Mucosa of rectum (tissue), 2 donors: ENCODE measurements around the gene UBXN6.

Source experiments
- H3K27ac ChIP-seq, 2 donors: one replicate each; pipeline ENCODE4 v1.7.0; 2013; ENCODE audit warnings: inconsistent platforms in 2 of 2, low read depth in 2 of 2, low read length in 2 of 2
- H3K27me3 ChIP-seq, 2 donors: one replicate each; pipeline ENCODE4 v1.7.0; 2013; ENCODE audit warnings: low read length in 2 of 2; ENCODE audit not compliant: control insufficient read depth in 2 of 2, insufficient read depth in 2 of 2
- H3K36me3 ChIP-seq, 2 donors: one replicate each; pipeline ENCODE4 v1.7.0; 2013; ENCODE audit warnings: low read length in 2 of 2; ENCODE audit not compliant: control insufficient read depth in 2 of 2, insufficient read depth in 2 of 2
- H3K4me1 ChIP-seq, 2 donors: one replicate each; pipeline ENCODE4 v1.7.0; 2013; ENCODE audit warnings: low read length in 2 of 2, mild to moderate bottlenecking in 1 of 2; ENCODE audit not compliant: control insufficient read depth in 2 of 2, insufficient read depth in 2 of 2
- H3K4me3 ChIP-seq, 2 donors: one replicate each; pipeline ENCODE4 v1.7.0; 2013; ENCODE audit warnings: low read length in 2 of 2
- H3K9ac ChIP-seq, 2 donors: one replicate each; pipeline ENCODE4 v1.7.0; 2013; ENCODE audit warnings: low read length in 2 of 2, low read depth in 1 of 2, mild to moderate bottlenecking in 1 of 2
- H3K9me3 ChIP-seq, 2 donors: one replicate each; pipeline ENCODE4 v1.7.0; 2013; ENCODE audit warnings: low read length in 2 of 2; ENCODE audit not compliant: control insufficient read depth in 2 of 2
- donor health status: healthy.
- donor health status: Normal muscosa, but diverticular disease.

The UBXN6 gene, protein sequence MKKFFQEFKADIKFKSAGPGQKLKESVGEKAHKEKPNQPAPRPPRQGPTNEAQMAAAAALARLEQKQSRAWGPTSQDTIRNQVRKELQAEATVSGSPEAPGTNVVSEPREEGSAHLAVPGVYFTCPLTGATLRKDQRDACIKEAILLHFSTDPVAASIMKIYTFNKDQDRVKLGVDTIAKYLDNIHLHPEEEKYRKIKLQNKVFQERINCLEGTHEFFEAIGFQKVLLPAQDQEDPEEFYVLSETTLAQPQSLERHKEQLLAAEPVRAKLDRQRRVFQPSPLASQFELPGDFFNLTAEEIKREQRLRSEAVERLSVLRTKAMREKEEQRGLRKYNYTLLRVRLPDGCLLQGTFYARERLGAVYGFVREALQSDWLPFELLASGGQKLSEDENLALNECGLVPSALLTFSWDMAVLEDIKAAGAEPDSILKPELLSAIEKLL

DNA sequence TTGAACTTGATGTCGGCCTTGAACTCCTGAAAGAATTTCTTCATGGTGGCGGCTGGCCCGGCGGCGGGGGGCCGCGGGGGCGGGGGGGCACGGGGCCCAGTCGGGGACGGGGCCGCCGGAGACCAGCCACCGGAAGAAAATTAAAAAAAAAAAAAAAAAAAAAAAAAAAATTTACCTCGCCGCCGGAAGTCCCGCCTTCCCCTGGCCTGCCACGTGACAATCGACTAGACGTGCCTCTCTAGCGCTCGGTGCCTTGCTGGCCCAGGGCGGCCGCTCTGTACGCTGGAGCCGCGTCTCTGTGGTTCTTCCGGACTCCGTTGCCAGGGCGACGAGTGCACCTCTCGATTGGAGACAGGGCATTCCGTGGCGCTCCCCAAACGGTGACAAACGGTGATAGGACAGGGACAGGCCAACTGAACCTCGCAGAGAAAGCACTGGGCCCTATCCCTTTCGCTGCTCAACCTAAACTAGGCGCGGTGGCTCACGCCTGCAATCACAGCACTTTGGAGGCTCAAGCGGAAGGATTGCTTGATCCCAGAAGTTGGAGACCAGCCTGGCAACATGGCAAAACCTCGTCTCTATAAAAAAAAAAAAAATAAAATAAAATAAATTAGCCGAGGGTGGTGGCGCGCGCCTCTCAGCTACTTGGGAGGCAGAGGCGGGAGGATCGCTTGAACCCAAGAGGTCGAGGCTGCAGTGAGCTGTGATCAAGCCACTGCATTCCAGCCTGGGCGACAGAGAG, at the start of gene UBXN6:
TSS of gene UBXN6 (minus strand) at position 141 of the 742 bp plus-strand sequence. CDS start at position 44, 97 bp downstream.
- Histone ChIP-seq H3K9me3 (no peaks in the 10 kb centered on the region), H3K9ac (peak within 1 kb of the TSS; percentile 64 to 66), H3K4me3 (peak within 1 kb of the TSS; percentile 83 to 90), H3K27ac (peak within 1 kb of the TSS; percentile 63 to 80), H3K4me1 (peaks cover 12 to 13% of the 10 kb centered on the region in 2 donors), H3K36me3 (peaks cover 13 to 15% of the 10 kb centered on the region in 2 donors), H3K27me3 (no peaks in the 10 kb centered on the region)

DNA sequence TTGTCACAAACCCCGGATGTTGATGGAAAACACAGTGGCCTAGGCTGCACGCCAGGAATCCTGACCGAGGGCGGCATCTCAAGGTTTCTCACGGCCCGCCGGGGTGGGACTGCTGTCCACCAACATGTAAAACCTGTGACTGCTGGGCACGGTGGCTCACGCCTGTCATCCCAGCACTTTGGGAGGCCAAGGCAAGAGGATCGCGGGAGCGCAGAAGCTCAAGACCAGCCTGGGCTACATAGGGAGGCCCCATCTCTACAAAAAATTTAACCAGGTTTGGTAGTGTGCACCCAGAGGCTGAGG, 49.5 kb upstream of the UBXN6 start:
- no peak overlapping the region for H3K9ac ChIP-seq
- H3K4me1 ChIP-seq = no peaks in the 10 kb centered on the region
- H3K27me3 ChIP-seq = no peaks in the 10 kb centered on the region
- H3K27ac ChIP-seq = no peak overlapping the region
- H3K4me3 ChIP-seq = no peak overlapping the region
- peaks cover 10 to 12% of the 10 kb centered on the region in 2 donors for H3K36me3 ChIP-seq
- H3K9me3 ChIP-seq = no peaks in the 10 kb centered on the region

DNA sequence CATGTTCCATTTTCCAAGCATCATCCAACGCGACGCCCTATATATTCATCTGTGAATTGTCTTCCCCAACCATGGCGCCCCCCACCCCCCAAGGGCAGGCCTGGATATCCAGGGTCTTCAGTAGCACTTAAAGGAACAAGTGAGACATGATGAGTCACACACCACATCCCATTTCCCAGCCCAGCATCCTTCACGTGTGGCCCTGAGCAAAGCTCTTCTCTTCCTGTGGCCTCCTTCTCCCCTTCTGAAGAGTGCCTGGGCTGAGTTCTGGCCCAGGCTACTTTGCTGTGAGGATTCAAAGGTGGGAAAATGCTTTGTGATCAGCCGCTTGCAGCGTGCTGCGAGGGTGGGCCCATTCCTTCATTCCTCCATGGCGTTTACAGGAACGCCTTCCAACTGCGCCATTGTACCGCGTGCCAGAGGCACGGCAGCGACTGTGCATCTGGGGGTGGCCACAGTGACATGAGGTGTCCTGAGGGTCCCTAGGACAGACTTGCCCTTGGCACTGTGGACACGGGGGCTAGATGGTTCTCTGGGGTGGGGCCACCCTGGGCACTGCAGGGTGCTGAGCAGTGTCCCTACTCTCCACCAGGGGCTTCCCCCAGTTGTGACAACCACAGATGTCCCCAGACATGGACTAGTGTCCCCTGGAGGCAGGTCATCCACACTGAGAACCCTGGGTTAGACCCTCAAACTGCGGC, 49.0 kb upstream of the UBXN6 start:
- no peak overlapping the region for H3K27ac ChIP-seq
- H3K4me3 ChIP-seq = no peak overlapping the region
- peaks cover 13% of the 10 kb centered on the region in 2 donors for H3K36me3 ChIP-seq
- H3K4me1 ChIP-seq = no peaks in the 10 kb centered on the region
- no peaks in the 10 kb centered on the region for H3K27me3 ChIP-seq
- H3K9ac ChIP-seq = no peak overlapping the region
- no peaks in the 10 kb centered on the region for H3K9me3 ChIP-seq

DNA sequence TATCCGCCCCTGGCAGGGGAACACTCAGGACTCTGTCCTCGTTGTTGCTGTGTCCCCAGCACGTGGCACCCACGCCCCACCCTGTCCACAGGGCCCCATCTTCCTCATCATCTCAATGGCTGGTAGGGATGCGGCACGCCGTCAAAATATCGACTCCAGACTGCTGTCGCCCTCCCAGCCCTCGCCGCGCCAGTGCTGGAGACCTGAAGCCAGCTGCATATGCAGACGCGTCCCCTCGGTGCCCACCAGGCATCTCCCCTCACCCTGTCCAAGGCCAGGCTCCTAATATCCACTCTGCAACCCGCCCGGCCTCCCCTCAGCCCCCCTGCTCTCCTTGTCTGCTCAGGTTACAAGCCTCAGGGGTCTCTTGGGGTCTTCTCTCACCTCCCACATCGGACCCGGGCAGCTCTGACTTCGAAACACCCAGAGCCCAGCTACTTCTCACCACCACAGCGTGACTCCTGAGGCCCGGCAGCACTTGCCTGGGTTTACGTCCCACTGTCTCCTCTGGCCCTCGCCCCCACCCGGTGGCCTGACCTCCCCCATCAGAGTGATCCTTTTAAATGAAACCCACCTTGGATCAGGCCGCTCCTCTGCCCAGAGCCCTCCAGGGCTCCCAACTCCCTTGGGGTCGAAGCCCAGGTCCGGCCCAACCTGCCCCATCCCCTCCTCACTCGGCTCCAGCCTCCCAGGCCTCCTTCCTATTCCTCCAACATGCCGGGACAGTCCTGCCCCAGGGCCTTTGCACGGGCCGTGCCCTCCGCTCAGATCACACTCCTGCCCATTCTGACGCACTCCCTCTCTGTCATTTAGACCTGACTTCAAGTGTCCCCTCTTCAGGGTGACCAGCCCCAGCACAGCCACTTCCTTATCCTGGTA, 48.2 kb upstream of the UBXN6 start:
- Histone ChIP-seq H3K27me3 (no peaks in the 10 kb centered on the region), H3K9me3 (no peaks in the 10 kb centered on the region), H3K36me3 (peaks cover 14 to 21% of the 10 kb centered on the region in 2 donors), H3K4me1 (no peaks in the 10 kb centered on the region), H3K27ac (no peak overlapping the region), H3K4me3 (no peak overlapping the region), H3K9ac (no peak overlapping the region)

DNA sequence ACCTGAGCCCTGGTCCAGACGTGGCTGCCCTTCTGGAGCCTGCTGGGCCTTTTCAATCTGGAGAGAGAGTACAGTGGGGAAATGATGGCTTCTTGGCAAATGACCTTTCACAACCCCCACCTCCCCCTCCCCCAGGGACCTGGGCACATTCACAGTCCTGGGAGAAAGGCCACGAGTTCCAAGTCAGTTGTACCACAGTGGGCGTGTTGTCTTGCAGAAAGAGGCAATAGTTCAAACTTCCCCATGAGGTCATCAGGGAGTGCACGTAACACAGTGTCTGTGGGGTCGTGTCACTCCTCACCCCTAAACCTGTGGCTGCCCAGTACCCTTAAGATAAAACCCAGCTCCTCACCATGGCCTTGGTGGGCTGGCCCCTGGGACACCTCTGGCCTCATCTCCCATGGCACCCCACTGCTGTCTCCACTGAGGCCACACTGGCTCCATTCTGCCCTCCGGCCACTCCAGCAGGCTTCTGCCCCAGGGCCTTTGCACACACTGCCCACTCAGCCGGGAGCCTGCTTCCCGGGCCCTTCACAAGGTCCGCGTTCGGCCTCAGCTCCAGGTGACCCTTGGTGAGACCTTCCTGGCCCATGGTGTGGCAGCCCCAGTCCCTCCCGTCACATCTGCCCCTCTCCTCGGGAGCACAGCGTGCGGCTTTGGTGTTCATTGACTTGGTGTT, 47.4 kb upstream of the UBXN6 start:
- Histone ChIP-seq H3K4me1 (no peaks in the 10 kb centered on the region), H3K9me3 (no peaks in the 10 kb centered on the region), H3K4me3 (no peak overlapping the region), H3K9ac (no peak overlapping the region), H3K27me3 (no peaks in the 10 kb centered on the region), H3K27ac (no peak overlapping the region), H3K36me3 (peaks cover 16 to 23% of the 10 kb centered on the region in 2 donors)

DNA sequence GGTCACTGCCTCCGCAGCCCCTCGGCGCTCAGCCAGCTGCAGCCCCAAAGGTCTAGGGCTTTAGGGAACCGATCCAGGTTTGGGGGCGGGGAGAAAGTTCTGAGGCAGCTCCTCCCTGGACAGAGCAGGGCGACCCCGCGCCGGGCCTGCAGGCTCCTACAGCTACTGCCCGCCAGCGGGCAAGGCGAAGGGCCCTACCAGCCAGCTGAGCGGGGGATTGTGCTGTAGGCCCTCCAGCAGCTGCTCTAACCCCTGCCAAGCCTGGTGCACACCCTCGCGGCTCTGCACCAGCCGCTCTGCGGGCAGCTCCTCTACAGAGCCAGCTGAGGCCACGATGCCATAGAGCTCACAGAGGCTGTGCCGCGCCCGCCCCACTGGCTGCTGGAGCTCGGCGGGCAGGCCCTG, 46.7 kb upstream of the UBXN6 start:
- H3K36me3 ChIP-seq = peaks cover 18 to 23% of the 10 kb centered on the region in 2 donors
- H3K4me3 ChIP-seq = no peak overlapping the region
- H3K4me1 ChIP-seq = no peaks in the 10 kb centered on the region
- H3K27ac ChIP-seq = no peak overlapping the region
- H3K9ac ChIP-seq = no peak overlapping the region
- no peaks in the 10 kb centered on the region for H3K27me3 ChIP-seq
- H3K9me3 ChIP-seq = no peaks in the 10 kb centered on the region

DNA sequence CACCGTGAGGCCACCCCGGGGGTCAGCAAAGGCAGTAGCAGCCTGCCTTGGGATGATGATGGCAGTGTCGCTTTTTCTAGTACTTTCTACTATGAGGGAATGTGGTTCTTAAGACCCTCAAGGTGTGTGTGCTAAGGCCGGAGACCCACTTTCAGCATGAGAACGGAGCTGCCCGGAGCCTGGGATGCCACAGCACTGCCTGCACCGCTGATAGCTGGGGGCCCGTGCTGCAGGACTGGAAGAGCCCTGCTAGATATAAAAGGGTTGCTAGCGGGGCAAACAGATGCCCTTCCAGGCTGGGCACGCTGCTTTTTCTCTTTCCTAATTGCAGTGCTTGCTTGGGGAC, 46.2 kb upstream of the UBXN6 start:
- Histone ChIP-seq H3K4me1 (no peaks in the 10 kb centered on the region), H3K36me3 (peaks cover 18 to 23% of the 10 kb centered on the region in 2 donors), H3K4me3 (no peak overlapping the region), H3K27ac (no peak overlapping the region), H3K27me3 (no peaks in the 10 kb centered on the region), H3K9me3 (no peaks in the 10 kb centered on the region), H3K9ac (no peak overlapping the region)

DNA sequence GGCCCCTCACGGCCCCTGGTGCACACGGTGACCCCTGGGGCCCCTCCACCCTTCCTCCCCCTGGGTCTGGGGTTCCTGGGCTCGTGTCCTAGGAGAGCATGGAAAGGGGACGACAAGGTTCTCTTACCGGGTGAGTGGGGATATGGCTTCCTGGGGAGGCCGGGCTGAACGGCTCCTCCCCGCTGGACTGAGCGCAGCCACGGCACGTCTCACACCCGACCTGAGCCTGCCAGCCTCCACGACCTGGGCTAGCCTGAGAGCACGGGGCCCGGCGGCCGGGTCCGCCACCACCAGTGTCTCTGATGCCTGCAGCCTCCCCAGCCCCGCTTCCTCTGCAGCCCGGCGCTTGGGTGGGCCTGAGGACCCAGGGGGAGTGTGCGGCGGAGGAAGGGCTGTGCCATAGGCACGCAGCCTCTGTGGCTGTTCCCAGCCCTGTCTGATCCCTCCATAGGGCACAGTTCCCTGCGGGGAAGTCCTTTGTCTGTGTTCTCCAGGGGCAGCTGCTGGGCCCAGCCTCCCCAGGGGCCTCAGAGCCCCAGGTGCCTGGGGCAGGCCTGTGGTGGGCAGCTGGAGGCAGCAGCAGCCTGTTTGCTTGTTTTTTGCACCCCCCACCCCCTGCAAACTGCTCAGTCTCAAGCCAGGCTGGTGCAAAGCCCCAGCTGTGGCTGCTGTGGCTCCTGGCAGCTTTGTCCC, 45.7 kb upstream of the UBXN6 start:
- no peak overlapping the region for H3K27ac ChIP-seq
- peaks cover 23 to 24% of the 10 kb centered on the region in 2 donors for H3K36me3 ChIP-seq
- H3K9me3 ChIP-seq = no peaks in the 10 kb centered on the region

More for the DNA sequence above, 45.7 kb upstream of the UBXN6 start:
- Histone ChIP-seq H3K4me3 (no peak overlapping the region), H3K9ac (no peak overlapping the region), H3K4me1 (no peaks in the 10 kb centered on the region), H3K27me3 (no peaks in the 10 kb centered on the region)
